Activated naive CD4-positive, alpha-beta T cell treated with anti-CD3 and anti-CD28 coated beads, Interleukin-2, amount 10 ng/mL, durations not matched to agents 7 days and 5 days (primary cell): ENCODE data around the gene SLC12A7.
"Not testable (repeated sequence)": the region's sequence is repeated elsewhere in the genome, so short reads cannot be mapped to it uniquely, and the experiment has no call there.

Experiments
- CTCF ChIA-PET: fragments of 350-600 bp; sonication (Branson Sonifier 250); formaldehyde crosslinking; loops from one replicate; lab custom pipeline; 2021; ENCODE audit warnings: antibody characterized with exemption; lab: Charles Lee
- DNase-seq: peaks from one replicate; pipeline ENCODE4 v3.0.0-alpha.2; 2020
- H3K27ac Mint-ChIP-seq: one replicate; pipeline ENCODE4 v1.8.0; 2021; ENCODE audit warnings: mild to moderate bottlenecking, moderate library complexity, mixed read lengths
- H3K27me3 Mint-ChIP-seq: one replicate; pipeline ENCODE4 v1.8.0; 2021; ENCODE audit warnings: mild to moderate bottlenecking, mixed read lengths
- H3K36me3 Mint-ChIP-seq: one replicate; pipeline ENCODE4 v1.8.0; 2021; ENCODE audit warnings: mixed read lengths
- H3K4me1 Mint-ChIP-seq: one replicate; pipeline ENCODE4 v1.8.0; 2021; ENCODE audit warnings: mixed read lengths
- H3K4me3 Mint-ChIP-seq: one replicate; pipeline ENCODE4 v1.8.0; 2021; ENCODE audit warnings: mild to moderate bottlenecking, moderate library complexity, mixed read lengths
- H3K9me3 Mint-ChIP-seq: one replicate; pipeline ENCODE4 v1.8.0; 2021; ENCODE audit warnings: mixed read lengths

The SLC12A7 gene

GRCh38 chr5:1136814-1137213, 25.0 kb upstream of the SLC12A7 start:
- Mint-ChIP-seq H3K9me3 (peaks cover 12% of the 10 kb centered on the region), H3K27me3 (peaks cover 58% of the 10 kb centered on the region), H3K27ac (no peak overlapping the region), H3K4me1 (peaks cover 12% of the 10 kb centered on the region), H3K36me3 (no peaks in the 10 kb centered on the region), H3K4me3 (no peak overlapping the region)
- no peak for DNase-seq
- CTCF ChIA-PET: no interaction called here

GRCh38 chr5:1135696-1136525, 24.0 kb upstream of the SLC12A7 start:
- Mint-ChIP-seq H3K27ac (no peak overlapping the region), H3K27me3 (peaks cover 54% of the 10 kb centered on the region), H3K9me3 (peaks cover 12% of the 10 kb centered on the region), H3K4me3 (no peak overlapping the region), H3K4me1 (peaks cover 12% of the 10 kb centered on the region), H3K36me3 (no peaks in the 10 kb centered on the region)
- DNase-seq: no peak
- CTCF ChIA-PET: no interaction called here

- Mint-ChIP-seq H3K4me3 (no peak overlapping the region), H3K36me3 (no peaks in the 10 kb centered on the region), H3K27me3 (peaks cover 39% of the 10 kb centered on the region), H3K4me1 (peaks cover 7% of the 10 kb centered on the region), H3K9me3 (peaks cover 12% of the 10 kb centered on the region), H3K27ac (no peak overlapping the region)
- CTCF ChIA-PET: no interaction called here
- no peak for DNase-seq
These were observed 22.6 kb upstream of the SLC12A7 start for GRCh38 chr5:1134478-1134877.

GRCh38 chr5:1133510-1134201, 21.8 kb upstream of the SLC12A7 start:
- Mint-ChIP-seq H3K9me3 (peaks cover 12% of the 10 kb centered on the region), H3K4me3 (no peak overlapping the region), H3K4me1 (peaks cover 7% of the 10 kb centered on the region), H3K27me3 (peaks cover 44% of the 10 kb centered on the region), H3K36me3 (no peaks in the 10 kb centered on the region), H3K27ac (no peak overlapping the region)
- DNase-seq: no peak
- CTCF ChIA-PET: interaction anchor here (0.9 to 1.0 kb wide), 3 partner anchors 11 to 210 kb away, joined by 3 to 4 read pairs (median 4); partner anchors contain the start of gene NKD2

GRCh38 chr5:1133108-1133507, 21.2 kb upstream of the SLC12A7 start:
- no peak overlapping the region for H3K27ac Mint-ChIP-seq
- peaks cover 46% of the 10 kb centered on the region for H3K27me3 Mint-ChIP-seq
- H3K4me3 Mint-ChIP-seq: no peak overlapping the region
- peaks cover 12% of the 10 kb centered on the region for H3K9me3 Mint-ChIP-seq
- CTCF ChIA-PET: interaction anchor here (0.9 to 1.0 kb wide), 3 partner anchors 11 to 209 kb away, joined by 3 to 4 read pairs (median 4); partner anchors contain the start of gene NKD2
- H3K36me3 Mint-ChIP-seq: no peaks in the 10 kb centered on the region
- H3K4me1 Mint-ChIP-seq: peaks cover 3% of the 10 kb centered on the region
- no peak for DNase-seq

- no peak overlapping the region for H3K27ac Mint-ChIP-seq
- H3K4me3 Mint-ChIP-seq: no peak overlapping the region
- H3K36me3 Mint-ChIP-seq: no peaks in the 10 kb centered on the region
- peaks cover 12% of the 10 kb centered on the region for H3K9me3 Mint-ChIP-seq
- CTCF ChIA-PET: interaction anchor here (0.9 to 1.0 kb wide), 2 partner anchors 12 to 209 kb away, joined by 3 to 4 read pairs; no protein-coding TSS in a partner anchor
- peaks cover 49% of the 10 kb centered on the region for H3K27me3 Mint-ChIP-seq
- no peak for DNase-seq
- H3K4me1 Mint-ChIP-seq: no peaks in the 10 kb centered on the region
These were observed 20.7 kb upstream of the SLC12A7 start for GRCh38 chr5:1132570-1132969.

- CTCF ChIA-PET: no interaction called here
- H3K4me1 Mint-ChIP-seq: no peaks in the 10 kb centered on the region
- H3K27ac Mint-ChIP-seq: no peak overlapping the region
- no peak overlapping the region for H3K4me3 Mint-ChIP-seq
- peaks cover 50% of the 10 kb centered on the region for H3K27me3 Mint-ChIP-seq
- H3K9me3 Mint-ChIP-seq: peaks cover 8% of the 10 kb centered on the region
- DNase-seq: no peak
- H3K36me3 Mint-ChIP-seq: no peaks in the 10 kb centered on the region
These were observed 19.9 kb upstream of the SLC12A7 start for GRCh38 chr5:1131726-1132125.

- Mint-ChIP-seq H3K36me3 (no peaks in the 10 kb centered on the region), H3K9me3 (peaks cover 4% of the 10 kb centered on the region), H3K4me3 (no peak overlapping the region), H3K27me3 (peaks cover 52% of the 10 kb centered on the region), H3K27ac (no peak overlapping the region), H3K4me1 (no peaks in the 10 kb centered on the region)
- no peak for DNase-seq
- CTCF ChIA-PET: interaction anchor here (1.2 kb wide), 1 partner anchor 9 kb away, joined by 4 read pairs; no protein-coding TSS in a partner anchor
These were observed 19.3 kb upstream of the SLC12A7 start for GRCh38 chr5:1131191-1131621.

- H3K9me3 Mint-ChIP-seq: no peaks in the 10 kb centered on the region
- no peaks in the 10 kb centered on the region for H3K4me1 Mint-ChIP-seq
- H3K4me3 Mint-ChIP-seq: no peak overlapping the region
- H3K36me3 Mint-ChIP-seq: no peaks in the 10 kb centered on the region
- CTCF ChIA-PET: interaction anchor here (1.2 kb wide), 2 partner anchors 10 to 207 kb away, joined by 3 to 4 read pairs; no protein-coding TSS in a partner anchor
- DNase-seq: no peak
- peaks cover 49% of the 10 kb centered on the region for H3K27me3 Mint-ChIP-seq
- no peak overlapping the region for H3K27ac Mint-ChIP-seq
These were observed 18.5 kb upstream of the SLC12A7 start for GRCh38 chr5:1130218-1130946.

GRCh38 chr5:1129711-1130055, 17.8 kb upstream of the SLC12A7 start:
- H3K27ac Mint-ChIP-seq: no peak overlapping the region
- no peak for DNase-seq
- H3K27me3 Mint-ChIP-seq: peaks cover 52% of the 10 kb centered on the region
- H3K9me3 Mint-ChIP-seq: no peaks in the 10 kb centered on the region
- no peak overlapping the region for H3K4me3 Mint-ChIP-seq
- CTCF ChIA-PET: interaction anchor here (0.7 to 1.2 kb wide), 2 partner anchors 123 to 206 kb away, joined by 3 read pairs; no protein-coding TSS in a partner anchor
- H3K36me3 Mint-ChIP-seq: no peaks in the 10 kb centered on the region
- no peaks in the 10 kb centered on the region for H3K4me1 Mint-ChIP-seq

GRCh38 chr5:1128977-1129710, 17.3 kb upstream of the SLC12A7 start:
- Mint-ChIP-seq H3K36me3 (no peaks in the 10 kb centered on the region), H3K27me3 (peaks cover 57% of the 10 kb centered on the region), H3K4me1 (no peaks in the 10 kb centered on the region), H3K9me3 (no peaks in the 10 kb centered on the region), H3K27ac (no peak overlapping the region), H3K4me3 (no peak overlapping the region)
- CTCF ChIA-PET: interaction anchor here (0.7 kb wide), 1 partner anchor 122 kb away, joined by 3 read pairs; no protein-coding TSS in a partner anchor
- DNase-seq: no peak

GRCh38 chr5:1127959-1128785, 16.3 kb upstream of the SLC12A7 start:
- DNase-seq: no peak
- no peak overlapping the region for H3K27ac Mint-ChIP-seq
- no peaks in the 10 kb centered on the region for H3K4me1 Mint-ChIP-seq
- H3K9me3 Mint-ChIP-seq: no peaks in the 10 kb centered on the region
- CTCF ChIA-PET: no interaction called here
- H3K27me3 Mint-ChIP-seq: peaks cover 50% of the 10 kb centered on the region
- no peaks in the 10 kb centered on the region for H3K36me3 Mint-ChIP-seq
- no peak overlapping the region for H3K4me3 Mint-ChIP-seq

- H3K27ac Mint-ChIP-seq, H3K4me1 Mint-ChIP-seq, H3K9me3 Mint-ChIP-seq, H3K4me3 Mint-ChIP-seq, DNase-seq, CTCF ChIA-PET, H3K36me3 Mint-ChIP-seq: not testable (repeated sequence)
- peaks cover 51% of the 10 kb centered on the region for H3K27me3 Mint-ChIP-seq
These were observed 13.8 kb upstream of the SLC12A7 start for GRCh38 chr5:1125695-1126094.
